ENCODE results near the gene ABT1. TPM values are rescaled to one million over a fixed set of nuclear protein-coding genes. Genes with fewer than 3 reads are reported as not detected.
A peak's percentile ranks its signal among the peaks of the same experiment; 100 is the strongest.
"Not testable (repeated sequence)": the region's sequence is repeated elsewhere in the genome, so short reads cannot be mapped to it uniquely, and the experiment has no call there.

ABT1 gene
- total RNA-seq, result 10 to 100 TPM; 44.5 to 45.8 TPM

- H3K4me3 Mint-ChIP-seq, result no peak within 1 kb of the TSS
- peaks cover 44% of the 10 kb centered on the region for H3K4me1 Mint-ChIP-seq
- H3K27me3 Mint-ChIP-seq, result peaks cover 11% of the 10 kb centered on the region
- DNase-seq, result peak; percentile 95
- H3K36me3 Mint-ChIP-seq, result peaks cover 30% of the 10 kb centered on the region
- H3K9me3 Mint-ChIP-seq, result no peaks in the 10 kb centered on the region
- H3K27ac Mint-ChIP-seq, result no peak within 1 kb of the TSS
Observed at GRCh38 chr6:26596579-26597388, at the start of gene ABT1. ABT1 (plus strand) TSS chr6:26596953; CDS start chr6:26596983, 30 bp downstream.

- not testable (repeated sequence) for H3K4me3 Mint-ChIP-seq
- H3K4me1 Mint-ChIP-seq, result peaks cover 25% of the 10 kb centered on the region
Observed at GRCh38 chr6:26547363-26547762, 49.4 kb upstream of the ABT1 start.

GRCh38 chr6:26550250-26550993 lies 46.3 kb upstream of the ABT1 start:
- Mint-ChIP-seq H3K27me3 (no peaks in the 10 kb centered on the region), H3K27ac (peak overlapping the region; percentile 88), H3K4me3 (peak overlapping the region; percentile 86), H3K36me3 (peaks cover 6% of the 10 kb centered on the region), H3K4me1 (peaks cover 23% of the 10 kb centered on the region), H3K9me3 (no peaks in the 10 kb centered on the region)
- peak; percentile 66 for DNase-seq

More at GRCh38 chr6:26547363-26547762, 49.4 kb upstream of the ABT1 start:
- H3K9me3 Mint-ChIP-seq, DNase-seq, H3K27me3 Mint-ChIP-seq, H3K27ac Mint-ChIP-seq: not testable (repeated sequence)
- H3K36me3 Mint-ChIP-seq, result peaks cover 11% of the 10 kb centered on the region

- no peak overlapping the region for H3K4me3 Mint-ChIP-seq
- no peaks in the 10 kb centered on the region for H3K36me3 Mint-ChIP-seq
- H3K27ac Mint-ChIP-seq, result no peak overlapping the region
- peaks cover 3% of the 10 kb centered on the region for H3K27me3 Mint-ChIP-seq
- peaks cover 33% of the 10 kb centered on the region for H3K4me1 Mint-ChIP-seq
- no peaks in the 10 kb centered on the region for H3K9me3 Mint-ChIP-seq
- no peak for DNase-seq
Observed at GRCh38 chr6:26552205-26552604, 44.5 kb upstream of the ABT1 start.

GRCh38 chr6:26552640-26553188 lies 44.0 kb upstream of the ABT1 start:
- H3K27ac Mint-ChIP-seq, result no peak overlapping the region
- peaks cover 33% of the 10 kb centered on the region for H3K4me1 Mint-ChIP-seq
- DNase-seq, result no peak
- H3K4me3 Mint-ChIP-seq, result no peak overlapping the region
- H3K36me3 Mint-ChIP-seq, result no peaks in the 10 kb centered on the region
- peaks cover 1% of the 10 kb centered on the region for H3K9me3 Mint-ChIP-seq
- H3K27me3 Mint-ChIP-seq, result peaks cover 3% of the 10 kb centered on the region

GRCh38 chr6:26553264-26553634 lies 43.5 kb upstream of the ABT1 start:
- peak; percentile 71 for DNase-seq
- Mint-ChIP-seq H3K27ac (no peak overlapping the region), H3K4me3 (no peak overlapping the region)

GRCh38 chr6:26553635-26554446 lies 42.9 kb upstream of the ABT1 start:
- peaks cover 33% of the 10 kb centered on the region for H3K4me1 Mint-ChIP-seq
- H3K9me3 Mint-ChIP-seq, result peaks cover 1% of the 10 kb centered on the region
- no peak overlapping the region for H3K4me3 Mint-ChIP-seq
- H3K36me3 Mint-ChIP-seq, result no peaks in the 10 kb centered on the region
- H3K27ac Mint-ChIP-seq, result no peak overlapping the region
- peak; percentile 72 for DNase-seq
- peaks cover 3% of the 10 kb centered on the region for H3K27me3 Mint-ChIP-seq

More at GRCh38 chr6:26553264-26553634, 43.5 kb upstream of the ABT1 start:
- Mint-ChIP-seq H3K27me3 (peaks cover 3% of the 10 kb centered on the region), H3K9me3 (peaks cover 1% of the 10 kb centered on the region), H3K36me3 (no peaks in the 10 kb centered on the region), H3K4me1 (peaks cover 33% of the 10 kb centered on the region)

- Mint-ChIP-seq H3K4me3 (no peak overlapping the region), H3K27ac (no peak overlapping the region), H3K27me3 (peaks cover 3% of the 10 kb centered on the region), H3K9me3 (peaks cover 1% of the 10 kb centered on the region), H3K4me1 (peaks cover 33% of the 10 kb centered on the region), H3K36me3 (no peaks in the 10 kb centered on the region)
- DNase-seq, result no peak
Observed at GRCh38 chr6:26554447-26554696, 42.4 kb upstream of the ABT1 start.

- peaks cover 1% of the 10 kb centered on the region for H3K9me3 Mint-ChIP-seq
- H3K4me1 Mint-ChIP-seq, result peaks cover 29% of the 10 kb centered on the region
- H3K27ac Mint-ChIP-seq, result peak overlapping the region; percentile 30
- no peaks in the 10 kb centered on the region for H3K36me3 Mint-ChIP-seq
- peaks cover 3% of the 10 kb centered on the region for H3K27me3 Mint-ChIP-seq
- peak overlapping the region; percentile 23 for H3K4me3 Mint-ChIP-seq
- DNase-seq, result peak; percentile 53
Observed at GRCh38 chr6:26554697-26555504, 41.9 kb upstream of the ABT1 start.

GRCh38 chr6:26555505-26556262 lies 41.1 kb upstream of the ABT1 start:
- H3K9me3 Mint-ChIP-seq, result peaks cover 1% of the 10 kb centered on the region
- no peaks in the 10 kb centered on the region for H3K36me3 Mint-ChIP-seq
- peaks cover 3% of the 10 kb centered on the region for H3K27me3 Mint-ChIP-seq
- no peak for DNase-seq
- H3K27ac Mint-ChIP-seq, result peak overlapping the region; percentile 30
- H3K4me1 Mint-ChIP-seq, result peaks cover 23% of the 10 kb centered on the region
- H3K4me3 Mint-ChIP-seq, result peak overlapping the region; percentile 23

- no peaks in the 10 kb centered on the region for H3K36me3 Mint-ChIP-seq
- peak overlapping the region; percentile 72 for H3K27ac Mint-ChIP-seq
- H3K4me1 Mint-ChIP-seq, result peaks cover 18% of the 10 kb centered on the region
- peak overlapping the region; percentile 33 for H3K4me3 Mint-ChIP-seq
- H3K9me3 Mint-ChIP-seq, result peaks cover 1% of the 10 kb centered on the region
- H3K27me3 Mint-ChIP-seq, result peaks cover 3% of the 10 kb centered on the region
- peak; percentile 49 for DNase-seq
Observed at GRCh38 chr6:26556263-26557070, 40.3 kb upstream of the ABT1 start.

- peaks cover 1% of the 10 kb centered on the region for H3K9me3 Mint-ChIP-seq
Observed at GRCh38 chr6:26561533-26562466, 35.0 kb upstream of the ABT1 start.

More at GRCh38 chr6:26561533-26562466, 35.0 kb upstream of the ABT1 start:
- DNase-seq, result no peak
- H3K4me3 Mint-ChIP-seq, result no peak overlapping the region
- H3K27ac Mint-ChIP-seq, result no peak overlapping the region
- H3K36me3 Mint-ChIP-seq, result no peaks in the 10 kb centered on the region
- H3K27me3 Mint-ChIP-seq, result no peaks in the 10 kb centered on the region
- H3K4me1 Mint-ChIP-seq, result no peaks in the 10 kb centered on the region
